AG08395 (cell line): Measurements from ENCODE around the gene MROH8.
A peak's percentile ranks its signal among the peaks of the same experiment; 100 is the strongest.
"Not testable (repeated sequence)": the region's sequence is repeated elsewhere in the genome, so short reads cannot be mapped to it uniquely, and the experiment has no call there.

ENCODE experiments used
- DNase-seq: peaks from one replicate; pipeline ENCODE4 v3.0.0; 2012; ENCODE audit warnings: mixed read lengths, low spot score

The MROH8 gene

DNA sequence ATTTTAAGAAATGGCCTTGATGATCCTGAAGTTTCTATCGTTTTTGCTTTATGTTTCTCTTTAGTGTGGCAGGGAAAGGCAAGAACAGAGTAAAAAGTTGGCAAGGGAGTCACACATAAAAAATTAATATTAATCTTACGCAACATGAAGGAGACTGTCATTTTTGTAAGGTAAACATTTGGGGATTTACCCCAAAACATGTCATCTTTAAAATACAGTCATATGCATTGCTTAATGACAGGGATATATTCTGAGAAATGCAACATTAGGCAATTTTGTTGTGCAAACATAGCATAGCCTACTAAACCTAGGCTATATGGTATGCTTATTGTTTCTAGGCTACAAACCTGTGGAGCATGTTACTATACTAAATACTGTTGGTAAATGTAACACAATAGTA is 88.9 kb downstream of the MROH8 start:
- DNase-seq, result no peak

DNA sequence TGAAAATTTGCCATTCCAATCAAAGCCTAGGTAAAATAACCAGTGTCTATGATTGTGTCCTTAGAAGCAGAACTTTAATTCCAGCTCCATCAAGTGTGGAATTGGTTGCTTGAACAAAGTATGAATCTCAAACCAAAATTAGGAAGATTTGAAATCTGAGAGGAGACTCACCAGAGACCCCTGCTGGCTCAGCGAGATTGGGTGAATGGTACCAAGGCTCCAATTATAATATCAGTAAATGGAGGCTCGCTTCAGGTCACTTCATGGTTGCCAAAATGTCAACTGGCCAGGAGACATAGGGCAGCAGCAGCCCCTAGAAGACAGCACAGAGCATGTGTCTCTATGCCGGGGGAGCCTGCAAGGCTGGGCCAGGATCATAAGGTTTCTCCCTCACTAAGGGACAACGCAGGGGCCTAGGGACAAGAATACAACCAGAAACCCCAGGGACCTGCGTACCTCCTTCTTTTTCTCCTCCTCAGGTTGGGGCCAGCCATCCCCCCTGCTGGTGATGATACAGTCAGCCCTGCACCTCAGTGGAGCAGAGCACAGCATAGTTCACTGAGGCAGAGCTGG is 97.5 kb downstream of the MROH8 start:
- no peak for DNase-seq

- no peak for DNase-seq
These were observed 102.3 kb downstream of the MROH8 start for GRCh38 chr20:37077009-37077408.

DNA sequence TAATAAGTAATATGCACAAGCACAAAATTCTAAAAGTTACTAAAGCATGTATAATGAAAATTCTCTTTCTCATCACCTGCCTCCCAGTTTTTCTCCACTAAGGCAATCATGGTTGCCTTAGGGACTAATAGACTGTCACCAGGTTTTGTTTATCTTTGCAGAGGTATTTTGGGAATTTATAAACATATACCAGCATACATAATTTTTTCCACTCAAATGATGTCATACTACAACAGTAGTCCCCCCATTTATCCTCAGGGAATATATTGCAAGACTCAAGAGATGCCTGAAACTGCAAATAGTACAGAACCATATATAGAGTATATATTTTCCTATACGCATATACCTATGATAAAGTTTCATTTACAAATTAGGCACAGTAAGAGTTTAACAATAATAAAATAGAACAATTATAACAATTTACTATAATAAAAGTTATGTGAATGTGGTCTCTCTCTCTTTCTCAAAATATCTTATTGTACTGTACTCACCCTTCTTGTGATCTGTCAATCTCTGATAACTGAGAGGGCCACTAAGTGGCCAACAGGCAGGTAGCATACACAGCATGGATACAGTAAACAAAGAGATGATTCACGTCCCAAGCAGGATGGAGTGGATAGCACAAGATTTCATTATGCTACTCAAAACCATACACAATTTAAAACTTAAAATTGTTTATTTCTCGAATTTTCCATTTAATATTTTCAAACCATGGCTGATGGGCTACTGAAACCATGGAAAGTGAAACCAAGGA is 103.2 kb downstream of the MROH8 start:
- peak; percentile 7 for DNase-seq

GRCh38 chr20:37072293-37073196 is 106.8 kb downstream of the MROH8 start:
- DNase-seq, result no peak

- no peak for DNase-seq
These were observed 107.9 kb downstream of the MROH8 start for GRCh38 chr20:37071481-37071911.

DNA sequence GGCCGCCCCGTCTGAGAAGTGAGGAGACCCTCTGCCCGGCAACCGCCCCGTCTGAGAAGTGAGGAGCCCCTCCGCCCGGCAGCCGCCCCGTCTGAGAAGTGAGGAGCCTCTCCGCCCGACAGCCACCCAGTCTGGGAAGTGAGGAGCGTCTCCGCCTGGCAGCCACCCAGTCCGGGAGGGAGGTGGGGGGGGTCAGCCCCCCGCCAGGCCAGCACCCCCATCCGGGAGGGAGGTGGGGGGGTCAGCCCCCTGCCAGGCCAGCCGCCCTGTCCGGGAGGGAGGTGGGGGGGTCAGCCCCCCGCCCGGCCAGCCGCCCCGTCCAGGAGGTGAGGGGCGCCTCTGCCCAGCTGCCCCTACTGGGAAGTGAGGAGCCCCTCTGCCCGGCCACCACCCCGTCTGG is 109.8 kb downstream of the MROH8 start:
- DNase-seq, result not testable (repeated sequence)

- DNase-seq, result no peak
These were observed 113.2 kb downstream of the MROH8 start for GRCh38 chr20:37066168-37066567.

DNA sequence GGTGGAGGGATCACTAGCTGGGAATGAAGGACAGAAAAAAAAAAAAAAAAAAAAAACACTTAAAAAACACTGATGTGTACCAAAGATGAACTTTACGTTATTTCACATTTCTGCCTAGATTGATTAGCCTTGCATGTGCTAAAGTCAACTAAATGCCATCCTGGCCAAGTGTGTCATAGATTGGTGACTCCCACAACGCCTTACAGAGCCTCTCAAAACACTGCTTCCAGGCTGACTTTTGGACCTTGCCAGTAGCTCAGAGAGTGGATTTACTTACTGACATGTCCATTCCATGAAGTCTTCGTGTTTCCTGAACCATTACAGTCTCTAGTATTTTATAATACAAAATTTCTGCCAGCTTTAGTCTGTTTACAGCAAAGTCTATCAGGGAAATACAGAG is 124.1 kb downstream of the MROH8 start:
- DNase-seq, result no peak

DNA sequence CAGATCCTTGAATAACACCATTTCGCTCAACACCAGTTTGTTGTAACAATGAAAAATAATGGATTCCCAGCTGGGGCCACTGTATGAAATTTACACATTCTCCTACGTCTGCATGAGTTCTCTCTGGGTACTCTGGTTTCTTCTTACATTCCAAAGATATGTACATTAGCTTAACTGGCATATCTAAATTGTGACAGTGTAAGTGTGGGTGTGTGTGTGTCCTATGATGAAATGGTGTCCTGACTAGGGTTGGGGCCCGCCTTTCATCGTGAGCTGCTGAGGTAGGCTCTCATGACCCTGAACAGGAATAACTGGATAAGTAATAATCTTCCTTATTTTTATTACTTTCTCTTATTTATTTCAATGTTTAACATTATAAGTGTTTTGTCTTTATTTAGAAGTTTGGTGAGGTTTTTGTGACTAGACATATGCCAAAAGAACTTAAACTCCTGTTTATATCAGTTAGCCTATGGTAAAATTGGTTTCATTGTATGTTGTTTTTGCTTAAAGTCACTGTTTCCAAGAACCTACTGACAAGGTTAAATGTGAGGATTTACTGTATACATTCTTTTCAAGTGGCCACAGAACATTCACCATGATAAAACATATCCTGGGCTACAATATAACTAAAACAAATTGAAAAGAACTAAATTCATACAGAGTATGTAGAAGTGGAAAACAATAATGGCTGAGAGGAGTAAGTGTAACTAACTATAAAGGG is 126.0 kb downstream of the MROH8 start:
- no peak for DNase-seq
